SH-SY5Y (cell line): ENCODE results near the gene NKX2-1.

ENCODE experiments used
- GATA2 ChIP-seq: IDR thresholded peaks from 2 replicates; pipeline ENCODE4 v1.6.1; 2011; ENCODE audit warnings: mild to moderate bottlenecking, low read depth, low read length
- GATA3 ChIP-seq: IDR thresholded peaks from 2 replicates; pipeline ENCODE4 v1.6.1; 2011; ENCODE audit warnings: low read depth, mild to moderate bottlenecking, low read length, moderate library complexity

- TF ChIP-seq GATA2 (no peak), GATA3 (no peak)
Observed at GRCh38 chr14:36520601-36521525, 831 bp upstream of the NKX2-1 start.
